ENCODE data around the gene MRPL58.

DNA sequence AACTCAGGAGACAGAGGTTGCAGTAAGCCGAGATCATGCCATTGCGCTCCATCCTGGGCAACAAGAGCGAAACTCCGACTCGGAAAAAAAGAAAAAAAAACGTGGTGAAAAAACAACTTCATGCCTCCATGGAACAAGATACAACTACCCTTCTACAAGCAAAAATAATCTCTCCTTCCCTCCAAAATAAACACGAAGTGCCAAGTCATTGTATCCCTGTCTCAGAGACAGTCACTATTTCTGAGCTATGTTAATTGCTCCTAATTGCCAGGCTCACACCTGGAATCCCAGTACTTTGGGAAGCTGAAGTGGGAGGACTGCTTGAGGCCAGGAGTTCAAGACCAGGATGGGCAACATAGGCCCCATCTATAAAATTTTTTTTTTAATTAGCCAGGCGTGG is 56.3 kb downstream of the MRPL58 start:
- no peak for TF ChIP-seq NR1H2 (CRISPR knock-in tag; IDR thresholded peaks at IDR 0.05)
- TF ChIP-seq, protein P1, sequence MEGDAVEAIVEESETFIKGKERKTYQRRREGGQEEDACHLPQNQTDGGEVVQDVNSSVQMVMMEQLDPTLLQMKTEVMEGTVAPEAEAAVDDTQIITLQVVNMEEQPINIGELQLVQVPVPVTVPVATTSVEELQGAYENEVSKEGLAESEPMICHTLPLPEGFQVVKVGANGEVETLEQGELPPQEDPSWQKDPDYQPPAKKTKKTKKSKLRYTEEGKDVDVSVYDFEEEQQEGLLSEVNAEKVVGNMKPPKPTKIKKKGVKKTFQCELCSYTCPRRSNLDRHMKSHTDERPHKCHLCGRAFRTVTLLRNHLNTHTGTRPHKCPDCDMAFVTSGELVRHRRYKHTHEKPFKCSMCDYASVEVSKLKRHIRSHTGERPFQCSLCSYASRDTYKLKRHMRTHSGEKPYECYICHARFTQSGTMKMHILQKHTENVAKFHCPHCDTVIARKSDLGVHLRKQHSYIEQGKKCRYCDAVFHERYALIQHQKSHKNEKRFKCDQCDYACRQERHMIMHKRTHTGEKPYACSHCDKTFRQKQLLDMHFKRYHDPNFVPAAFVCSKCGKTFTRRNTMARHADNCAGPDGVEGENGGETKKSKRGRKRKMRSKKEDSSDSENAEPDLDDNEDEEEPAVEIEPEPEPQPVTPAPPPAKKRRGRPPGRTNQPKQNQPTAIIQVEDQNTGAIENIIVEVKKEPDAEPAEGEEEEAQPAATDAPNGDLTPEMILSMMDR (IDR thresholded peaks at IDR 0.05): no peak
- TF ChIP-seq, protein P2, sequence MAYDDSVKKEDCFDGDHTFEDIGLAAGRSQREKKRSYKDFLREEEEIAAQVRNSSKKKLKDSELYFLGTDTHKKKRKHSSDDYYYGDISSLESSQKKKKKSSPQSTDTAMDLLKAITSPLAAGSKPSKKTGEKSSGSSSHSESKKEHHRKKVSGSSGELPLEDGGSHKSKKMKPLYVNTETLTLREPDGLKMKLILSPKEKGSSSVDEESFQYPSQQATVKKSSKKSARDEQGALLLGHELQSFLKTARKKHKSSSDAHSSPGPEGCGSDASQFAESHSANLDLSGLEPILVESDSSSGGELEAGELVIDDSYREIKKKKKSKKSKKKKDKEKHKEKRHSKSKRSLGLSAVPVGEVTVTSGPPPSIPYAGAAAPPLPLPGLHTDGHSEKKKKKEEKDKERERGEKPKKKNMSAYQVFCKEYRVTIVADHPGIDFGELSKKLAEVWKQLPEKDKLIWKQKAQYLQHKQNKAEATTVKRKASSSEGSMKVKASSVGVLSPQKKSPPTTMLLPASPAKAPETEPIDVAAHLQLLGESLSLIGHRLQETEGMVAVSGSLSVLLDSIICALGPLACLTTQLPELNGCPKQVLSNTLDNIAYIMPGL (CRISPR knock-in tag; IDR thresholded peaks at IDR 0.05): no peak
- TF ChIP-seq, protein P3, sequence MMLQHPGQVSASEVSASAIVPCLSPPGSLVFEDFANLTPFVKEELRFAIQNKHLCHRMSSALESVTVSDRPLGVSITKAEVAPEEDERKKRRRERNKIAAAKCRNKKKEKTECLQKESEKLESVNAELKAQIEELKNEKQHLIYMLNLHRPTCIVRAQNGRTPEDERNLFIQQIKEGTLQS (CRISPR knock-in tag; conservative IDR thresholded peaks at IDR 0.05): no peak
- TF ChIP-seq, protein P4, sequence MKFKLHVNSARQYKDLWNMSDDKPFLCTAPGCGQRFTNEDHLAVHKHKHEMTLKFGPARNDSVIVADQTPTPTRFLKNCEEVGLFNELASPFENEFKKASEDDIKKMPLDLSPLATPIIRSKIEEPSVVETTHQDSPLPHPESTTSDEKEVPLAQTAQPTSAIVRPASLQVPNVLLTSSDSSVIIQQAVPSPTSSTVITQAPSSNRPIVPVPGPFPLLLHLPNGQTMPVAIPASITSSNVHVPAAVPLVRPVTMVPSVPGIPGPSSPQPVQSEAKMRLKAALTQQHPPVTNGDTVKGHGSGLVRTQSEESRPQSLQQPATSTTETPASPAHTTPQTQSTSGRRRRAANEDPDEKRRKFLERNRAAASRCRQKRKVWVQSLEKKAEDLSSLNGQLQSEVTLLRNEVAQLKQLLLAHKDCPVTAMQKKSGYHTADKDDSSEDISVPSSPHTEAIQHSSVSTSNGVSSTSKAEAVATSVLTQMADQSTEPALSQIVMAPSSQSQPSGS (CRISPR knock-in tag; IDR thresholded peaks at IDR 0.05; ENCODE audit: borderline replicate concordance, low read depth): no peak
- TF ChIP-seq, protein P5, sequence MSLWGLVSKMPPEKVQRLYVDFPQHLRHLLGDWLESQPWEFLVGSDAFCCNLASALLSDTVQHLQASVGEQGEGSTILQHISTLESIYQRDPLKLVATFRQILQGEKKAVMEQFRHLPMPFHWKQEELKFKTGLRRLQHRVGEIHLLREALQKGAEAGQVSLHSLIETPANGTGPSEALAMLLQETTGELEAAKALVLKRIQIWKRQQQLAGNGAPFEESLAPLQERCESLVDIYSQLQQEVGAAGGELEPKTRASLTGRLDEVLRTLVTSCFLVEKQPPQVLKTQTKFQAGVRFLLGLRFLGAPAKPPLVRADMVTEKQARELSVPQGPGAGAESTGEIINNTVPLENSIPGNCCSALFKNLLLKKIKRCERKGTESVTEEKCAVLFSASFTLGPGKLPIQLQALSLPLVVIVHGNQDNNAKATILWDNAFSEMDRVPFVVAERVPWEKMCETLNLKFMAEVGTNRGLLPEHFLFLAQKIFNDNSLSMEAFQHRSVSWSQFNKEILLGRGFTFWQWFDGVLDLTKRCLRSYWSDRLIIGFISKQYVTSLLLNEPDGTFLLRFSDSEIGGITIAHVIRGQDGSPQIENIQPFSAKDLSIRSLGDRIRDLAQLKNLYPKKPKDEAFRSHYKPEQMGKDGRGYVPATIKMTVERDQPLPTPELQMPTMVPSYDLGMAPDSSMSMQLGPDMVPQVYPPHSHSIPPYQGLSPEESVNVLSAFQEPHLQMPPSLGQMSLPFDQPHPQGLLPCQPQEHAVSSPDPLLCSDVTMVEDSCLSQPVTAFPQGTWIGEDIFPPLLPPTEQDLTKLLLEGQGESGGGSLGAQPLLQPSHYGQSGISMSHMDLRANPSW (CRISPR knock-in tag; conservative IDR thresholded peaks at IDR 0.05; ENCODE audit: low read depth): no peak
- TF ChIP-seq ESRRA (CRISPR knock-in tag; IDR thresholded peaks at IDR 0.05; ENCODE audit: borderline replicate concordance): no peak
- TF ChIP-seq, protein P6, sequence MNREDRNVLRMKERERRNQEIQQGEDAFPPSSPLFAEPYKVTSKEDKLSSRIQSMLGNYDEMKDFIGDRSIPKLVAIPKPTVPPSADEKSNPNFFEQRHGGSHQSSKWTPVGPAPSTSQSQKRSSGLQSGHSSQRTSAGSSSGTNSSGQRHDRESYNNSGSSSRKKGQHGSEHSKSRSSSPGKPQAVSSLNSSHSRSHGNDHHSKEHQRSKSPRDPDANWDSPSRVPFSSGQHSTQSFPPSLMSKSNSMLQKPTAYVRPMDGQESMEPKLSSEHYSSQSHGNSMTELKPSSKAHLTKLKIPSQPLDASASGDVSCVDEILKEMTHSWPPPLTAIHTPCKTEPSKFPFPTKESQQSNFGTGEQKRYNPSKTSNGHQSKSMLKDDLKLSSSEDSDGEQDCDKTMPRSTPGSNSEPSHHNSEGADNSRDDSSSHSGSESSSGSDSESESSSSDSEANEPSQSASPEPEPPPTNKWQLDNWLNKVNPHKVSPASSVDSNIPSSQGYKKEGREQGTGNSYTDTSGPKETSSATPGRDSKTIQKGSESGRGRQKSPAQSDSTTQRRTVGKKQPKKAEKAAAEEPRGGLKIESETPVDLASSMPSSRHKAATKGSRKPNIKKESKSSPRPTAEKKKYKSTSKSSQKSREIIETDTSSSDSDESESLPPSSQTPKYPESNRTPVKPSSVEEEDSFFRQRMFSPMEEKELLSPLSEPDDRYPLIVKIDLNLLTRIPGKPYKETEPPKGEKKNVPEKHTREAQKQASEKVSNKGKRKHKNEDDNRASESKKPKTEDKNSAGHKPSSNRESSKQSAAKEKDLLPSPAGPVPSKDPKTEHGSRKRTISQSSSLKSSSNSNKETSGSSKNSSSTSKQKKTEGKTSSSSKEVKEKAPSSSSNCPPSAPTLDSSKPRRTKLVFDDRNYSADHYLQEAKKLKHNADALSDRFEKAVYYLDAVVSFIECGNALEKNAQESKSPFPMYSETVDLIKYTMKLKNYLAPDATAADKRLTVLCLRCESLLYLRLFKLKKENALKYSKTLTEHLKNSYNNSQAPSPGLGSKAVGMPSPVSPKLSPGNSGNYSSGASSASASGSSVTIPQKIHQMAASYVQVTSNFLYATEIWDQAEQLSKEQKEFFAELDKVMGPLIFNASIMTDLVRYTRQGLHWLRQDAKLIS (CRISPR knock-in tag; IDR thresholded peaks at IDR 0.05; ENCODE audit: borderline replicate concordance): no peak
- TF ChIP-seq, protein P7, sequence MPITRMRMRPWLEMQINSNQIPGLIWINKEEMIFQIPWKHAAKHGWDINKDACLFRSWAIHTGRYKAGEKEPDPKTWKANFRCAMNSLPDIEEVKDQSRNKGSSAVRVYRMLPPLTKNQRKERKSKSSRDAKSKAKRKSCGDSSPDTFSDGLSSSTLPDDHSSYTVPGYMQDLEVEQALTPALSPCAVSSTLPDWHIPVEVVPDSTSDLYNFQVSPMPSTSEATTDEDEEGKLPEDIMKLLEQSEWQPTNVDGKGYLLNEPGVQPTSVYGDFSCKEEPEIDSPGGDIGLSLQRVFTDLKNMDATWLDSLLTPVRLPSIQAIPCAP (CRISPR knock-in tag; IDR thresholded peaks at IDR 0.05): no peak
- TF ChIP-seq IRF2 (CRISPR knock-in tag; IDR thresholded peaks at IDR 0.05; ENCODE audit: borderline replicate concordance, low read depth): no peak
- no peak for TF ChIP-seq JUN (CRISPR knock-in tag; IDR thresholded peaks at IDR 0.05)
- TF ChIP-seq, protein P8, sequence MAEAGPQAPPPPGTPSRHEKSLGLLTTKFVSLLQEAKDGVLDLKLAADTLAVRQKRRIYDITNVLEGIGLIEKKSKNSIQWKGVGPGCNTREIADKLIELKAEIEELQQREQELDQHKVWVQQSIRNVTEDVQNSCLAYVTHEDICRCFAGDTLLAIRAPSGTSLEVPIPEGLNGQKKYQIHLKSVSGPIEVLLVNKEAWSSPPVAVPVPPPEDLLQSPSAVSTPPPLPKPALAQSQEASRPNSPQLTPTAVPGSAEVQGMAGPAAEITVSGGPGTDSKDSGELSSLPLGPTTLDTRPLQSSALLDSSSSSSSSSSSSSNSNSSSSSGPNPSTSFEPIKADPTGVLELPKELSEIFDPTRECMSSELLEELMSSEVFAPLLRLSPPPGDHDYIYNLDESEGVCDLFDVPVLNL (CRISPR knock-in tag; IDR thresholded peaks at IDR 0.05; ENCODE audit: borderline replicate concordance, low read depth): no peak

Measured in WTC11 (cell line).